Loucy (cell line): Measurements from ENCODE around the gene MAN1C1.

Experiments
- CTCF ChIP-seq: fragments of 200-600 bp; sonication (generic); conservative IDR thresholded peaks from 2 replicates; pipeline ENCODE4 v1.5.1; 2014; ENCODE audit warnings: mild to moderate bottlenecking, antibody characterized with exemption, low read length
- EZH2phosphoT487 ChIP-seq: fragments of 200-600 bp; IDR thresholded peaks from 2 replicates; pipeline ENCODE4 v1.6.1; 2018; ENCODE audit warnings: antibody characterized with exemption, mild to moderate bottlenecking, moderate library complexity, borderline replicate concordance

DNA sequence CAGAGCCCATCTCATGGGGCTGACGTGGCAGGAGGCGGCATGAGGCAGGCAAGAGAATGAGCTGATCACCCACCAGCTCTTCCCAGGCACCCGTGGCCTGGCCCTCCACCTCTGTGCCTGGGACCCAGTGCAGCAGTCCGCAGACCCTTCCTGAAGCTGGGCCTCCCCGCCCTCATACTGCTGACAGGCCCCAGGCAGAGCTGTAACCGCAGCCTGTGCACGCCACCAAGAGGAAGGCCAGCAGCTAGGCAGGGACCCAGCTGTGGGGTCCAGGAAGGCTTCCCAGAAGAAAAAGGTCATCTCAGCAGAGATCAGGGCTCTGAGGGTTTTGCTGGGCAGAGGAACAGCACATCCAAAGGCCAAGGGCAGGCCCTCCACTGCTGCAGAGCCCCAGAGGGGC is 193.3 kb downstream of the MAN1C1 start:
- TF ChIP-seq CTCF: no peak
- TF ChIP-seq EZH2phosphoT487: no peak
